Activated B cell treated with CpG ODN at 0.5 μM for 24 hours (primary cell): ENCODE results near the gene RCOR2. TPM values are rescaled to one million over a fixed set of nuclear protein-coding genes. Genes with fewer than 3 reads are reported as not detected.

Experiments used
- ATAC-seq: fragments of 200-7000 bp; cut with Tn5 transposase; one replicate; pipeline ENCODE4 v1.10.0; 2021; ENCODE audit warnings: low read depth, mild to moderate bottlenecking, moderate library complexity
- CTCF ChIA-PET: fragments of 350-600 bp; sonication (Branson Sonifier 250); formaldehyde crosslinking; loops from one replicate; lab custom pipeline; 2021; ENCODE audit warnings: antibody characterized with exemption; lab: Charles Lee
- POLR2A ChIA-PET: fragments of 350-600 bp; sonication (Branson Sonifier 250); formaldehyde crosslinking; loops from one replicate; lab custom pipeline; 2021; ENCODE audit warnings: antibody characterized with exemption; lab: Charles Lee
- DNase-seq: peaks from one replicate; pipeline ENCODE4 v3.0.0; 2022
- H3K27ac Mint-ChIP-seq: one replicate; pipeline ENCODE4 v1.8.0; 2020; ENCODE audit warnings: mixed read lengths
- H3K27me3 Mint-ChIP-seq: one replicate; pipeline ENCODE4 v1.8.0; 2021; ENCODE audit warnings: mixed read lengths
- H3K36me3 Mint-ChIP-seq: one replicate; pipeline ENCODE4 v1.8.0; 2021; ENCODE audit warnings: low read depth, mixed read lengths
- H3K4me1 Mint-ChIP-seq: one replicate; pipeline ENCODE4 v1.8.0; 2021; ENCODE audit warnings: mixed read lengths
- H3K4me3 Mint-ChIP-seq: one replicate; pipeline ENCODE4 v1.8.0; 2020; ENCODE audit warnings: mild to moderate bottlenecking, mixed read lengths
- H3K9me3 Mint-ChIP-seq: one replicate; pipeline ENCODE4 v1.8.0; 2020; ENCODE audit warnings: mixed read lengths
- intact Hi-C: fragments of 100-400 bp; cut with micrococcal nuclease; formaldehyde crosslinking; loops from one replicate; pipeline ENCODE4 v1.15.1; 2024
- total RNA-seq: library from RNA; stranded (reverse); gene quantifications from 2 replicates; pipeline ENCODE4 v1.2.3, GENCODE V29; 2022
- TF ChIP-seq, protein P1 (sequence below): fragments of 200-600 bp; IDR thresholded peaks from one replicate; pipeline ENCODE4 v1.8.0; 2022; ENCODE audit warnings: antibody characterized with exemption, mild to moderate bottlenecking

RCOR2 gene
- total RNA-seq, 1 donor from 2014 or later = not detected

DNA sequence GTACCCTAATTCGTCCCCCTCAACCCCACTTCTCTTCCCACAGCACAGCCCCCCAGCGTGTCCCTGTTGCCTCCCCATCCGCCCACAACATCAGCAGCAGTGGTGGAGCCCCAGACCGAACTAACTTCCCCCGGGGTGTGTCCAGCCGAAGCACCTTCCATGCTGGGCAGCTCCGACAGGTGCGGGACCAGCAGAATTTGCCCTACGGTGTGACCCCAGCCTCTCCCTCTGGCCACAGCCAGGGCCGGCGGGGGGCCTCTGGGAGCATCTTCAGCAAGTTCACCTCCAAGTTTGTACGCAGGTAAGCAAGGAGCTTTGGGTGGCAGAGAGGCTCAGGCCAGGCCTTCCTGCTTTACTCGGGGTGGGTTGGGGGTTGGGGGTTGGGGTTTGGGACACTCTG, 12.2 kb downstream of the RCOR2 start:
- CTCF ChIA-PET = no interaction called here
- intact Hi-C loops = no loop called here
- H3K27me3 Mint-ChIP-seq = no peaks in the 10 kb centered on the region
- no peak for DNase-seq
- peaks cover 83% of the 10 kb centered on the region for H3K36me3 Mint-ChIP-seq
- POLR2A ChIA-PET = no interaction called here
- H3K9me3 Mint-ChIP-seq = no peaks in the 10 kb centered on the region
- no peak overlapping the region for H3K27ac Mint-ChIP-seq
- no peaks in the 10 kb centered on the region for H3K4me1 Mint-ChIP-seq
- TF ChIP-seq, protein P1, sequence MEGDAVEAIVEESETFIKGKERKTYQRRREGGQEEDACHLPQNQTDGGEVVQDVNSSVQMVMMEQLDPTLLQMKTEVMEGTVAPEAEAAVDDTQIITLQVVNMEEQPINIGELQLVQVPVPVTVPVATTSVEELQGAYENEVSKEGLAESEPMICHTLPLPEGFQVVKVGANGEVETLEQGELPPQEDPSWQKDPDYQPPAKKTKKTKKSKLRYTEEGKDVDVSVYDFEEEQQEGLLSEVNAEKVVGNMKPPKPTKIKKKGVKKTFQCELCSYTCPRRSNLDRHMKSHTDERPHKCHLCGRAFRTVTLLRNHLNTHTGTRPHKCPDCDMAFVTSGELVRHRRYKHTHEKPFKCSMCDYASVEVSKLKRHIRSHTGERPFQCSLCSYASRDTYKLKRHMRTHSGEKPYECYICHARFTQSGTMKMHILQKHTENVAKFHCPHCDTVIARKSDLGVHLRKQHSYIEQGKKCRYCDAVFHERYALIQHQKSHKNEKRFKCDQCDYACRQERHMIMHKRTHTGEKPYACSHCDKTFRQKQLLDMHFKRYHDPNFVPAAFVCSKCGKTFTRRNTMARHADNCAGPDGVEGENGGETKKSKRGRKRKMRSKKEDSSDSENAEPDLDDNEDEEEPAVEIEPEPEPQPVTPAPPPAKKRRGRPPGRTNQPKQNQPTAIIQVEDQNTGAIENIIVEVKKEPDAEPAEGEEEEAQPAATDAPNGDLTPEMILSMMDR = no peak
- ATAC-seq = no peak
- no peak overlapping the region for H3K4me3 Mint-ChIP-seq

DNA sequence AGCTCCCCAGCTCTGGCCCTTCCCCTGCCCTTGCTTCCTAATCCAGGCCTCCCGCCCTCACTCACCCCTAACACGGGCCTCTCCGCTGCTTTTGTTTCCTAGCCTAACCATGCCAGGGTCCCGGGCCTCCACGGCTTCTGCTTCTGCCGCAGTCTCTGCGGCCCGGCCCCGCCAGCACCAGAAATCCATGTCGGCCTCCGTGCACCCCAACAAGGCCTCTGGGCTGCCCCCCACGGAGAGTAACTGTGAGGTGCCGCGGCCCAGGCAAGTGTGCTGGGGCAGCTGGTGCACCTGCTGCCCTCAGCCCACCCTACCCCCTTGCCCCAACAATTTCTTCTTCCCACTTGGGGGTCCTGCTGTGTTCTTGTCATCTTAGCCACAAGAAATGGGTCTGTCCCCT, 13.1 kb downstream of the RCOR2 start:
- POLR2A ChIA-PET = no interaction called here
- intact Hi-C loops = no loop called here
- no peaks in the 10 kb centered on the region for H3K4me1 Mint-ChIP-seq

DNA sequence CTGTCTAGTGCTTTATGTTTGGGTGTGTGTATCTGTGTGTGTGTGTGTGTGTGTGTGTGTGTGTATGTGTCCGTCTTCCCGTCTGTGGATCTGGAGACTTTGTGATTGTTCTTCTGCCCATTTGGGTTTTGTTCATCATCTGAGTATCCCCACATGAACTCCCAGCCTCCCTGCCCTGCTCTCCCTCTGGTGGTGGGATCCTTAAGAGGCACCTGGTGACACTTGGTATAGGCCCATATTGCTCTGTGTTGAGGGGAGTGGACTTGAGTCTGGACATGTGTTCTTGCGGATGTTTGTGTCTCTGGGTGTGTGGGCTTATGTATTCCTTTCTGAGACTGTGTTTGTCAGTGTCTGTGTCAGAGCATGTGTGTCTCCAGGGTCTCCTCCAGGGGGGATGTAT, 15.3 kb downstream of the RCOR2 start:
- TF ChIP-seq, protein P1 = no peak
- ChIA-PET CTCF (no interaction called here), POLR2A (no interaction called here)
- intact Hi-C loops = no loop called here
- H3K27me3 Mint-ChIP-seq = no peaks in the 10 kb centered on the region
- no peak overlapping the region for H3K4me3 Mint-ChIP-seq
- H3K4me1 Mint-ChIP-seq = no peaks in the 10 kb centered on the region
- DNase-seq (no peak), ATAC-seq (no peak)
- H3K27ac Mint-ChIP-seq = no peak overlapping the region
- H3K36me3 Mint-ChIP-seq = peaks cover 96% of the 10 kb centered on the region
- H3K9me3 Mint-ChIP-seq = no peaks in the 10 kb centered on the region

More for the DNA sequence above, 13.1 kb downstream of the RCOR2 start:
- ATAC-seq (no peak), DNase-seq (no peak)
- Mint-ChIP-seq H3K36me3 (peaks cover 89% of the 10 kb centered on the region), H3K27ac (no peak overlapping the region), H3K4me3 (no peak overlapping the region), H3K27me3 (no peaks in the 10 kb centered on the region), H3K9me3 (no peaks in the 10 kb centered on the region)
- TF ChIP-seq, protein P1 = no peak
- CTCF ChIA-PET = interaction anchor here (1.2 kb wide), 1 partner anchor 66 kb away, joined by 7 read pairs; no protein-coding TSS in a partner anchor

DNA sequence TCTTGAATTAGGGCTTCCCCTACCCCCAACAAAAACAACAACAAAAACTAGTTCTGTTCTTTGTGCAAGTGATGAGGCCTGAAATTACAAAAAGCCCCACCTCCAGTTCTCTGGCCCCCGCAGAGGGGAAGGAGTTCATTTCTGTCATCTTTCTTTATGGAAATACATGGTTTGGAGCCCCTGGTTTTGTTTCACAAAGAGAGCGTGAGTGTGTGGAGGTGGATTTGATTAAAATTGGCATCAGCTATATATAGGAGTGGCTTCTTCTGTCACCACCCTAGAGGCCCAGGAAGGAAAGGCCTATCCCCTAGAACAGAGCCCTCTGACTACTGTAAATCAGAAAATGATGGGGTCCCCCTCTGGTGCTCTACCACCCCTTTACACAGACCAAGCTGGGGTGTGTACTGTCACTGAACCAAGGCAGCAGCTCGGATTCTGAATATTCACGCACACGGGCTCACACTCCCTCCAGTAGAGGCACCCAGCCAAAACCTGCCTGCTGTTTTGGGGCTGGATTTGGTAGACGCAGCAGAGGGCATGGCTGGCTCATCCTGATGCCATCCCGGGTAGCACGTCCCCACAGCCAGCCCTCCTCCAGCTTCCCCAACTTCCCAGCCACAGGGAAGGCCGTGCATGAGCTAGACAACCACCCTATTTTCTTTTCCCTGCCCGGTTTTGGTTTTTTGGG, 19.4 kb downstream of the RCOR2 start:
- DNase-seq = no peak
- ATAC-seq = no peak
- TF ChIP-seq, protein P1 = no peak
- POLR2A ChIA-PET = no interaction called here
- Mint-ChIP-seq H3K4me1 (peaks cover 6% of the 10 kb centered on the region), H3K27ac (no peak overlapping the region), H3K27me3 (no peaks in the 10 kb centered on the region), H3K4me3 (no peak overlapping the region), H3K36me3 (peaks cover 85% of the 10 kb centered on the region), H3K9me3 (no peaks in the 10 kb centered on the region)
- CTCF ChIA-PET = interaction anchor here (1.6 kb wide), 1 partner anchor 61 kb away, joined by 4 read pairs; no protein-coding TSS in a partner anchor
- intact Hi-C loops = no loop called here

DNA sequence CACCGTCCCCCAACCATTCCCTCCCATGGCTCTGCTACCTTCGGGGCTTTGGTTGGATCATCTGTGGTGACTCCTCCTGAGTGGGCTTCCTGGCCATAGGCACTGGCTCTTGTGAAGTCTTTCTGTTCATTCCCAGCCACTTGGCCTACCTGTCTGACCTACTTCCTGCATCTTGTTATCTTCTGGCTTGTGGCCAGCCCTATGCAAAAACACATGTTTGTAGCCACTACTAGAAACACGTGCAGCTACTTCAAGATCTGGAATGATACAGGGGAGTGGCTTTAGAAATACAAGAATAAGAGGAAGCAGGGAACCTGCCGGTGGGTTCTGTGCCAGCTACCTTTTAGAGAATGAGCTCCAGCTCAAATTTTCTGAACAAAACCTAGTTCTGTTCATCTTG, 20.9 kb downstream of the RCOR2 start:
- no peaks in the 10 kb centered on the region for H3K27me3 Mint-ChIP-seq
- POLR2A ChIA-PET = no interaction called here
- DNase-seq (no peak), ATAC-seq (no peak)
- TF ChIP-seq, protein P1 = no peak
- peaks cover 21% of the 10 kb centered on the region for H3K4me1 Mint-ChIP-seq
- intact Hi-C loops = no loop called here
- CTCF ChIA-PET = no interaction called here
- H3K4me3 Mint-ChIP-seq = no peak overlapping the region
- H3K27ac Mint-ChIP-seq = no peak overlapping the region
- H3K36me3 Mint-ChIP-seq = peaks cover 76% of the 10 kb centered on the region
- no peaks in the 10 kb centered on the region for H3K9me3 Mint-ChIP-seq
